ENCODE data around the gene RASA2.

- no peak for TF ChIP-seq CTCF (IDR thresholded peaks at IDR 0.05)
- no peak for TF ChIP-seq POLR2A (IDR thresholded peaks at IDR 0.05)
Measured at GRCh38 chr3:141442446-141442845, 44.4 kb upstream of the RASA2 start.
